ENCODE measurements around the gene FFAR3. TPM values are rescaled to one million over a fixed set of nuclear protein-coding genes. Genes with fewer than 3 reads are reported as not detected.

Gene FFAR3
- total and polyA plus RNA-seq, 9 of the 15 experiments (the other 6 are each of a cell fraction or from before 2014, with no cell fraction given) = not detected

DNA sequence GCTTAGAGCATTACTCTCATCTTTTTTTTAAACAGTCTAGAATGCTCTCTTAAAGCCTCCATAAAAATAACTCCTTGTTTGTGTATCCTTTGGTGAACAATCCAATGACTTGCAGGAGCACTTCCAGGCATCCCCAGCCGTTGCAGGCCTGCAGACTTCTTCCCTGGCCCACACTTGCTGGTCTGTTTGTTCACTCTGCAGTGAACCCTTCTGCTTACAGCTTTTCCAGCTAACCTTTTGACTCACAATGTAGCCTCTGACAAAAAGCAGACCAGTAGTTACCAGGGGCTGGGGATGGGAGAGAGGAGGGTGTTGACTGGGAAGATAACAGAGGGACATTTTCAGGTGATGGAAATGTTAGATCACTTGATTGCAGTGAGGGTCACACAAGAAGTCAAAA lies 21.7 kb downstream of the FFAR3 start:
- in situ Hi-C loops (cut with MboI) = no loop called here
- Histone ChIP-seq H3K4me3 (no peak overlapping the region), H4K20me1 (replicated peaks; ENCODE audit: control insufficient read depth, insufficient read depth, low read length) (no peaks in the 10 kb centered on the region), H3K27ac (ENCODE audit: extremely low read depth, low read depth, low read length) (peak overlapping the region; percentile 3; the same call in 1 of the 3 replicates), H3K79me2 (ENCODE audit: control insufficient read depth, insufficient read depth, low read length) (no peaks in the 10 kb centered on the region), H3K36me3 (ENCODE audit: control insufficient read depth, insufficient read depth, low read length) (no peaks in the 10 kb centered on the region), H3K9me3 (replicated peaks; ENCODE audit: control insufficient read depth, insufficient read depth, low read depth, low read length) (no peaks in the 10 kb centered on the region; the same call in none of the 2 replicates), H3K27me3 (ENCODE audit: control insufficient read depth in 2 of 2, insufficient read depth in 2 of 2, low read length in 2 of 2) (no peaks in the 10 kb centered on the region), H3K9ac (ENCODE audit: insufficient read depth in 1 of 2, low read depth in 2 of 2, low read length in 2 of 2) (no peak overlapping the region), H3K4me1 (replicated peaks in 1 of 2; ENCODE audit: control insufficient read depth in 2 of 2, insufficient read depth in 2 of 2, low read length in 2 of 2) (peaks cover 23 to 29% of the 10 kb centered on the region in 2 experiments; a peak in 4 of 5 replicates), H3K4me2 (ENCODE audit: insufficient read depth, low read length) (peak overlapping the region; percentile 68), H3K9me1 (ENCODE audit: control insufficient read depth, insufficient read depth, low read length) (no peaks in the 10 kb centered on the region), H2AFZ (ENCODE audit: low read depth, low read length) (no peak overlapping the region)
- TF ChIP-seq ADNP (tag; IDR thresholded peaks at IDR 0.05) (0 out of 2 replicates have a peak, but pooled peaks have one; percentile 36), RFX7 (CRISPR knock-in tag; IDR thresholded peaks at IDR 0.05) (no peak), HDGF (IDR thresholded peaks at IDR 0.05) (0 out of 2 replicates have a peak, but pooled peaks have one; percentile 41), CAMTA2 (CRISPR knock-in tag; conservative IDR thresholded peaks at IDR 0.05) (no peak)
- TF ChIP-seq, protein P1, sequence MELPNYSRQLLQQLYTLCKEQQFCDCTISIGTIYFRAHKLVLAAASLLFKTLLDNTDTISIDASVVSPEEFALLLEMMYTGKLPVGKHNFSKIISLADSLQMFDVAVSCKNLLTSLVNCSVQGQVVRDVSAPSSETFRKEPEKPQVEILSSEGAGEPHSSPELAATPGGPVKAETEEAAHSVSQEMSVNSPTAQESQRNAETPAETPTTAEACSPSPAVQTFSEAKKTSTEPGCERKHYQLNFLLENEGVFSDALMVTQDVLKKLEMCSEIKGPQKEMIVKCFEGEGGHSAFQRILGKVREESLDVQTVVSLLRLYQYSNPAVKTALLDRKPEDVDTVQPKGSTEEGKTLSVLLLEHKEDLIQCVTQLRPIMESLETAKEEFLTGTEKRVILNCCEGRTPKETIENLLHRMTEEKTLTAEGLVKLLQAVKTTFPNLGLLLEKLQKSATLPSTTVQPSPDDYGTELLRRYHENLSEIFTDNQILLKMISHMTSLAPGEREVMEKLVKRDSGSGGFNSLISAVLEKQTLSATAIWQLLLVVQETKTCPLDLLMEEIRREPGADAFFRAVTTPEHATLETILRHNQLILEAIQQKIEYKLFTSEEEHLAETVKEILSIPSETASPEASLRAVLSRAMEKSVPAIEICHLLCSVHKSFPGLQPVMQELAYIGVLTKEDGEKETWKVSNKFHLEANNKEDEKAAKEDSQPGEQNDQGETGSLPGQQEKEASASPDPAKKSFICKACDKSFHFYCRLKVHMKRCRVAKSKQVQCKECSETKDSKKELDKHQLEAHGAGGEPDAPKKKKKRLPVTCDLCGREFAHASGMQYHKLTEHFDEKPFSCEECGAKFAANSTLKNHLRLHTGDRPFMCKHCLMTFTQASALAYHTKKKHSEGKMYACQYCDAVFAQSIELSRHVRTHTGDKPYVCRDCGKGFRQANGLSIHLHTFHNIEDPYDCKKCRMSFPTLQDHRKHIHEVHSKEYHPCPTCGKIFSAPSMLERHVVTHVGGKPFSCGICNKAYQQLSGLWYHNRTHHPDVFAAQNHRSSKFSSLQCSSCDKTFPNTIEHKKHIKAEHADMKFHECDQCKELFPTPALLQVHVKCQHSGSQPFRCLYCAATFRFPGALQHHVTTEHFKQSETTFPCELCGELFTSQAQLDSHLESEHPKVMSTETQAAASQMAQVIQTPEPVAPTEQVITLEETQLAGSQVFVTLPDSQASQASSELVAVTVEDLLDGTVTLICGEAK (IDR thresholded peaks at IDR 0.05) = 0 out of 2 replicates have a peak, but pooled peaks have one; percentile 19
- TF ChIP-seq, protein P1 (CRISPR knock-in tag; IDR thresholded peaks at IDR 0.05) = no peak
- ChIA-PET CTCF (ENCODE audit: low intra/inter-chr PET ratio) (no interaction called here), POLR2A (interaction anchor here (0.9 to 1.5 kb wide), 2 partner anchors 28 to 47 kb away, joined by 3 read pairs; no protein-coding TSS in a partner anchor)
- FAIRE-seq (no peak), DNase-seq (ENCODE audit: extremely low read depth in 1 of 4, low spot score in 3 of 4) (peak in 3 of 4 experiments; percentile 24 to 66 (median 37)), ATAC-seq (peak; percentile 61)
- 0% methylated on average over 1 of the region's 1 CpG for WGBS (ENCODE audit: insufficient coverage, low coverage, missing lambda C conversion rate)
- no TSS peak for BruUV-seq (replicated peaks)
- intact Hi-C loops (cut with micrococcal nuclease) = no loop called here
